ENCODE results near the gene SPINDOC. TPM values are rescaled to one million over a fixed set of nuclear protein-coding genes. Genes with fewer than 3 reads are reported as not detected.

Gene SPINDOC
- total RNA-seq, 2 experiments from 2014 or later, result 4.0 to 4.8 TPM

DNA sequence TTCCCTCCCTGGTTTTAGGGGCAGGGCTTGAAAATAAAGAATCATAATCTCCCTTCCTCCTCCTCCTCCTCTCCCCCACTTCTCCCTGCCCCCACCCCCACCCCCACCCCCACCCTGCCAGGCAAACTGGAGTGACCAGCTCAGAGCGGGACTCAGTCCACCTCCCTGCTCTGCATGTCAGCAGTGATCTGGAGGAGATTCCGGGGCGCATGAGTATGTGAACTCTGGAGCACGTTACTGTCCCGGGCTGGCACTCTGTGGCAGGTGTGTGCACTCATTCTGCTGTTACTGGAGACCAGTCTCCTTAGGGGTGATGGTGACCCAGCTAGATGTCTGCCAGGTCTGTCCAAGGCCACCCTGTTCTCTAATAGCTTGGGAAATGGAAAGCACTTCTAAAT lies 59.5 kb downstream of the SPINDOC start:
- H3K36me3 Mint-ChIP-seq (ENCODE audit: low read depth), result peaks cover 31% of the 10 kb centered on the region
- DNase-seq (no peak), ATAC-seq (ENCODE audit: poor library complexity) (no peak)
- no peak overlapping the region for H3K27ac ChIP-seq (ENCODE audit: low read depth in 1 of 2, low read length in 2 of 2)
- no peaks in the 10 kb centered on the region for H3K27me3 Mint-ChIP-seq
- H3K9me3 ChIP-seq (ENCODE audit: control insufficient read depth in 1 of 2, insufficient read depth in 1 of 2, low read length in 2 of 2), result no peaks in the 10 kb centered on the region
- H3K27ac Mint-ChIP-seq, result peak overlapping the region; percentile 48
- no peak overlapping the region for H3K4me3 ChIP-seq (ENCODE audit: low read length)
- H3K4me3 Mint-ChIP-seq, result peak overlapping the region; percentile 64
- peaks cover 79% of the 10 kb centered on the region for H3K4me1 Mint-ChIP-seq (ENCODE audit: low read depth)
- H3K4me1 ChIP-seq (ENCODE audit: insufficient read depth, low read length), result peaks cover 79% of the 10 kb centered on the region
- CTCF ChIA-PET, result interaction anchor here (1.3 to 2.0 kb wide), 2 partner anchors 35 to 73 kb away, joined by 3 to 12 read pairs; partner anchors contain the start of gene MARK2
- no peaks in the 10 kb centered on the region for H3K27me3 ChIP-seq (ENCODE audit: control insufficient read depth in 1 of 2, insufficient read depth in 2 of 2, low read length in 2 of 2)
- POLR2A ChIA-PET, result interaction anchor here (1.0 to 1.1 kb wide), 3 partner anchors 11 to 34 kb away, joined by 3 to 4 read pairs (median 3); partner anchors contain the start of gene MARK2
- no peaks in the 10 kb centered on the region for H3K9me3 Mint-ChIP-seq
- H3K36me3 ChIP-seq (ENCODE audit: insufficient read depth, low read length), result peaks cover 16% of the 10 kb centered on the region
- intact Hi-C loops (cut with DNase I, micrococcal nuclease), result no loop called here
- TF ChIP-seq, protein P1, sequence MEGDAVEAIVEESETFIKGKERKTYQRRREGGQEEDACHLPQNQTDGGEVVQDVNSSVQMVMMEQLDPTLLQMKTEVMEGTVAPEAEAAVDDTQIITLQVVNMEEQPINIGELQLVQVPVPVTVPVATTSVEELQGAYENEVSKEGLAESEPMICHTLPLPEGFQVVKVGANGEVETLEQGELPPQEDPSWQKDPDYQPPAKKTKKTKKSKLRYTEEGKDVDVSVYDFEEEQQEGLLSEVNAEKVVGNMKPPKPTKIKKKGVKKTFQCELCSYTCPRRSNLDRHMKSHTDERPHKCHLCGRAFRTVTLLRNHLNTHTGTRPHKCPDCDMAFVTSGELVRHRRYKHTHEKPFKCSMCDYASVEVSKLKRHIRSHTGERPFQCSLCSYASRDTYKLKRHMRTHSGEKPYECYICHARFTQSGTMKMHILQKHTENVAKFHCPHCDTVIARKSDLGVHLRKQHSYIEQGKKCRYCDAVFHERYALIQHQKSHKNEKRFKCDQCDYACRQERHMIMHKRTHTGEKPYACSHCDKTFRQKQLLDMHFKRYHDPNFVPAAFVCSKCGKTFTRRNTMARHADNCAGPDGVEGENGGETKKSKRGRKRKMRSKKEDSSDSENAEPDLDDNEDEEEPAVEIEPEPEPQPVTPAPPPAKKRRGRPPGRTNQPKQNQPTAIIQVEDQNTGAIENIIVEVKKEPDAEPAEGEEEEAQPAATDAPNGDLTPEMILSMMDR (IDR thresholded peaks at IDR 0.05), result no peak

GRCh38 chr11:63873311-63873710 lies 60.1 kb downstream of the SPINDOC start:
- TF ChIP-seq, protein P1 (IDR thresholded peaks at IDR 0.05), result no peak
- peak overlapping the region; percentile 64 for H3K4me3 Mint-ChIP-seq
- DNase-seq (no peak), ATAC-seq (ENCODE audit: poor library complexity) (no peak)
- Histone ChIP-seq H3K4me3 (ENCODE audit: low read length) (no peak overlapping the region), H3K4me1 (ENCODE audit: insufficient read depth, low read length) (peaks cover 76% of the 10 kb centered on the region), H3K9me3 (ENCODE audit: control insufficient read depth in 1 of 2, insufficient read depth in 1 of 2, low read length in 2 of 2) (no peaks in the 10 kb centered on the region), H3K36me3 (ENCODE audit: insufficient read depth, low read length) (peaks cover 15% of the 10 kb centered on the region), H3K27ac (ENCODE audit: low read depth in 1 of 2, low read length in 2 of 2) (no peak overlapping the region), H3K27me3 (ENCODE audit: control insufficient read depth in 1 of 2, insufficient read depth in 2 of 2, low read length in 2 of 2) (no peaks in the 10 kb centered on the region)
- ChIA-PET CTCF (interaction anchor here (2.0 kb wide), 1 partner anchor 35 kb away, joined by 12 read pairs; the partner anchor contains the start of gene MARK2), POLR2A (interaction anchor here (1.0 to 1.1 kb wide), 2 partner anchors 11 to 15 kb away, joined by 3 to 4 read pairs; no protein-coding TSS in a partner anchor)
- no peaks in the 10 kb centered on the region for H3K27me3 Mint-ChIP-seq
- no peaks in the 10 kb centered on the region for H3K9me3 Mint-ChIP-seq
- peak overlapping the region; percentile 48 for H3K27ac Mint-ChIP-seq
- peaks cover 36% of the 10 kb centered on the region for H3K36me3 Mint-ChIP-seq (ENCODE audit: low read depth)
- intact Hi-C loops (cut with DNase I, micrococcal nuclease), result no loop called here
- peaks cover 79% of the 10 kb centered on the region for H3K4me1 Mint-ChIP-seq (ENCODE audit: low read depth)

DNA sequence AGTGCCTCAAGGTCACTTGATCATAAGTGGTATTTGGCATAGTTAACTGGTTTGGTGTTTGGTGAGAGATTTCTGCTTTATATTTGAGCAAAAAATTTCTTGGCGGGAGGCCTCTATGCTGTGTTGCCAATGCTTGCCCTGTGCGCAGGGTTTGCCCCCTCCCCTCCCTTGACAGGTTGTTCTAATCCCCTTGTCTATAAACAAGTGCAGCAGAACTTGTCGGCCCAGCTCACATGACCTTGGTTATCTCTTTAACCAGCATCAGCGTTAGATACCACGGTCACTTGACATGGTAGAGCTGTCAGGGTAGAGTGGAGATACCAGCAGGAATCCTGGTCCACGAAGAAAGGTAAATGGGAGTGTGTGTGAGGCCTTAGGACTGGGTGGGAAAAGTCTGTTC lies 61.3 kb downstream of the SPINDOC start:
- peaks cover 75% of the 10 kb centered on the region for H3K4me1 ChIP-seq (ENCODE audit: insufficient read depth, low read length)
- H3K27ac ChIP-seq (ENCODE audit: low read depth in 1 of 2, low read length in 2 of 2), result no peak overlapping the region
- ChIA-PET POLR2A (no interaction called here), CTCF (no interaction called here)
- no peak overlapping the region for H3K4me3 ChIP-seq (ENCODE audit: low read length)
- Mint-ChIP-seq H3K4me1 (ENCODE audit: low read depth) (peaks cover 78% of the 10 kb centered on the region), H3K27me3 (no peaks in the 10 kb centered on the region), H3K27ac (peak overlapping the region; percentile 48), H3K4me3 (peak overlapping the region; percentile 23), H3K9me3 (no peaks in the 10 kb centered on the region), H3K36me3 (ENCODE audit: low read depth) (peaks cover 34% of the 10 kb centered on the region)
- TF ChIP-seq, protein P1 (IDR thresholded peaks at IDR 0.05), result no peak
- ATAC-seq (ENCODE audit: poor library complexity) (no peak), DNase-seq (no peak)
- peaks cover 22% of the 10 kb centered on the region for H3K36me3 ChIP-seq (ENCODE audit: insufficient read depth, low read length)
- H3K27me3 ChIP-seq (ENCODE audit: control insufficient read depth in 1 of 2, insufficient read depth in 2 of 2, low read length in 2 of 2), result no peaks in the 10 kb centered on the region
- intact Hi-C loops (cut with DNase I, micrococcal nuclease), result no loop called here
- H3K9me3 ChIP-seq (ENCODE audit: control insufficient read depth in 1 of 2, insufficient read depth in 1 of 2, low read length in 2 of 2), result no peaks in the 10 kb centered on the region
